Body of pancreas (tissue), 4 donors: ENCODE data around the gene ITGB6.

Source experiments
- CTCF ChIP-seq, 7 experiments: fragments of 450-650 bp in 4 of 7; fragments of 200-600 bp in 3 of 7; sonication (generic) in 3 of 7; IDR thresholded peaks; one replicate each; pipeline ENCODE4 v1.5.1; 2016 to 2019; ENCODE audit warnings: antibody characterized with exemption in 7 of 7
- POLR2A ChIP-seq, 3 donors: fragments of 450-650 bp; IDR thresholded peaks; one replicate each; pipeline ENCODE4 v1.6.1; 2016; ENCODE audit warnings: antibody characterized with exemption in 3 of 3, mild to moderate bottlenecking in 2 of 3

GRCh38 chr2:160169988-160170387 is 30.1 kb downstream of the ITGB6 start:
- TF ChIP-seq CTCF (IDR thresholded peaks at IDR 0.05) (no peak), POLR2A (IDR thresholded peaks at IDR 0.05) (no peak)
